ENCODE measurements around the gene PKIG.

Gene PKIG

GRCh38 chr20:44586289-44586911, 4.0 kb downstream of the PKIG start:
- TF ChIP-seq SIN3A (IDR thresholded peaks at IDR 0.05; ENCODE audit: borderline replicate concordance, insufficient read depth, low read length), result no peak
- TF ChIP-seq TAF1 (IDR thresholded peaks at IDR 0.05; ENCODE audit: borderline replicate concordance, insufficient read depth, low read length), result no peak
- TF ChIP-seq, protein P1, sequence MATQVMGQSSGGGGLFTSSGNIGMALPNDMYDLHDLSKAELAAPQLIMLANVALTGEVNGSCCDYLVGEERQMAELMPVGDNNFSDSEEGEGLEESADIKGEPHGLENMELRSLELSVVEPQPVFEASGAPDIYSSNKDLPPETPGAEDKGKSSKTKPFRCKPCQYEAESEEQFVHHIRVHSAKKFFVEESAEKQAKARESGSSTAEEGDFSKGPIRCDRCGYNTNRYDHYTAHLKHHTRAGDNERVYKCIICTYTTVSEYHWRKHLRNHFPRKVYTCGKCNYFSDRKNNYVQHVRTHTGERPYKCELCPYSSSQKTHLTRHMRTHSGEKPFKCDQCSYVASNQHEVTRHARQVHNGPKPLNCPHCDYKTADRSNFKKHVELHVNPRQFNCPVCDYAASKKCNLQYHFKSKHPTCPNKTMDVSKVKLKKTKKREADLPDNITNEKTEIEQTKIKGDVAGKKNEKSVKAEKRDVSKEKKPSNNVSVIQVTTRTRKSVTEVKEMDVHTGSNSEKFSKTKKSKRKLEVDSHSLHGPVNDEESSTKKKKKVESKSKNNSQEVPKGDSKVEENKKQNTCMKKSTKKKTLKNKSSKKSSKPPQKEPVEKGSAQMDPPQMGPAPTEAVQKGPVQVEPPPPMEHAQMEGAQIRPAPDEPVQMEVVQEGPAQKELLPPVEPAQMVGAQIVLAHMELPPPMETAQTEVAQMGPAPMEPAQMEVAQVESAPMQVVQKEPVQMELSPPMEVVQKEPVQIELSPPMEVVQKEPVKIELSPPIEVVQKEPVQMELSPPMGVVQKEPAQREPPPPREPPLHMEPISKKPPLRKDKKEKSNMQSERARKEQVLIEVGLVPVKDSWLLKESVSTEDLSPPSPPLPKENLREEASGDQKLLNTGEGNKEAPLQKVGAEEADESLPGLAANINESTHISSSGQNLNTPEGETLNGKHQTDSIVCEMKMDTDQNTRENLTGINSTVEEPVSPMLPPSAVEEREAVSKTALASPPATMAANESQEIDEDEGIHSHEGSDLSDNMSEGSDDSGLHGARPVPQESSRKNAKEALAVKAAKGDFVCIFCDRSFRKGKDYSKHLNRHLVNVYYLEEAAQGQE (IDR thresholded peaks at IDR 0.05; ENCODE audit: insufficient read depth in 1 of 2, low read depth in 2 of 2, low read length in 2 of 2), result no peak
- TF ChIP-seq FOXP2 (optimal IDR thresholded peaks at IDR 0.05; ENCODE audit: borderline replicate concordance, extremely low read depth, extremely low read length, insufficient read depth), result no peak

- TF ChIP-seq, protein P1 (IDR thresholded peaks at IDR 0.05; ENCODE audit: insufficient read depth in 1 of 2, low read depth in 2 of 2, low read length in 2 of 2), result no peak
- TF ChIP-seq FOXP2 (optimal IDR thresholded peaks at IDR 0.05; ENCODE audit: borderline replicate concordance, extremely low read depth, extremely low read length, insufficient read depth), result no peak
These were observed 4.9 kb downstream of the PKIG start for GRCh38 chr20:44587035-44587980.

- TF ChIP-seq SIN3A (IDR thresholded peaks at IDR 0.05; ENCODE audit: borderline replicate concordance, insufficient read depth, low read length) (no peak), POLR2AphosphoS5 (IDR thresholded peaks at IDR 0.05; ENCODE audit: low read depth, low read length) (no peak), FOXP2 (optimal IDR thresholded peaks at IDR 0.05; ENCODE audit: borderline replicate concordance, extremely low read depth, extremely low read length, insufficient read depth) (no peak), TAF1 (IDR thresholded peaks at IDR 0.05; ENCODE audit: borderline replicate concordance, insufficient read depth, low read length) (no peak)
- TF ChIP-seq, protein P1 (IDR thresholded peaks at IDR 0.05; ENCODE audit: insufficient read depth in 1 of 2, low read depth in 2 of 2, low read length in 2 of 2), result no peak
These were observed 7.2 kb downstream of the PKIG start for GRCh38 chr20:44589537-44589936.

- TF ChIP-seq POLR2AphosphoS5 (IDR thresholded peaks at IDR 0.05; ENCODE audit: low read depth, low read length), result no peak
- no peak for TF ChIP-seq SIN3A (IDR thresholded peaks at IDR 0.05; ENCODE audit: borderline replicate concordance, insufficient read depth, low read length)
- TF ChIP-seq TAF1 (IDR thresholded peaks at IDR 0.05; ENCODE audit: borderline replicate concordance, insufficient read depth, low read length), result no peak
- no peak for TF ChIP-seq FOXP2 (optimal IDR thresholded peaks at IDR 0.05; ENCODE audit: borderline replicate concordance, extremely low read depth, extremely low read length, insufficient read depth)
These were observed 8.8 kb downstream of the PKIG start for GRCh38 chr20:44590980-44591778.

DNA sequence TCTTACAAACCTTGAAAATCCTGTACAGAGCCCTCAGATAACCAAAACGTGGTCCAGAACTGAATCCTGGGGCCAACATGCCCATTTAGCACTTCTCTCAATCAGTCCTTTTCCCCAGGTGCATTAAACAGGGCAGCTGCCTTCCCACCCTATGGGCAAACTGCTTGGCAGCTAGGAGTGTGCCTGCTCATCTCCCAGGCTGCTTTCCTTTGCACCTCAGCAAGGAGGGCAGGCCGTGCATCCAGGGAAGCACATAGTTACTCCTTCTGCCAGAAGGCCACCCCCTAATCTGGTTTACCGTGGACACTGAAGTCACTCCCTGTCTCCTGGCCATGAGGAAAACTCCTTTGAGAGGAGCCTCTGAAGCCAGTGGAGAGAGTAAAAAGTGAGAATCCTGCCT, 10.0 kb downstream of the PKIG start:
- TF ChIP-seq, protein P1 (IDR thresholded peaks at IDR 0.05; ENCODE audit: insufficient read depth in 1 of 2, low read depth in 2 of 2, low read length in 2 of 2), result no peak
- TF ChIP-seq FOXP2 (optimal IDR thresholded peaks at IDR 0.05; ENCODE audit: borderline replicate concordance, extremely low read depth, extremely low read length, insufficient read depth) (no peak), SIN3A (IDR thresholded peaks at IDR 0.05; ENCODE audit: borderline replicate concordance, insufficient read depth, low read length) (no peak), POLR2AphosphoS5 (IDR thresholded peaks at IDR 0.05; ENCODE audit: low read depth, low read length) (no peak), TAF1 (IDR thresholded peaks at IDR 0.05; ENCODE audit: borderline replicate concordance, insufficient read depth, low read length) (no peak)
